ENCODE data around the gene CALB2. TPM values are rescaled to one million over a fixed set of nuclear protein-coding genes. Genes with fewer than 3 reads are reported as not detected.

The CALB2 gene
- total RNA-seq, 1 donor from 2014 or later = not detected

DNA sequence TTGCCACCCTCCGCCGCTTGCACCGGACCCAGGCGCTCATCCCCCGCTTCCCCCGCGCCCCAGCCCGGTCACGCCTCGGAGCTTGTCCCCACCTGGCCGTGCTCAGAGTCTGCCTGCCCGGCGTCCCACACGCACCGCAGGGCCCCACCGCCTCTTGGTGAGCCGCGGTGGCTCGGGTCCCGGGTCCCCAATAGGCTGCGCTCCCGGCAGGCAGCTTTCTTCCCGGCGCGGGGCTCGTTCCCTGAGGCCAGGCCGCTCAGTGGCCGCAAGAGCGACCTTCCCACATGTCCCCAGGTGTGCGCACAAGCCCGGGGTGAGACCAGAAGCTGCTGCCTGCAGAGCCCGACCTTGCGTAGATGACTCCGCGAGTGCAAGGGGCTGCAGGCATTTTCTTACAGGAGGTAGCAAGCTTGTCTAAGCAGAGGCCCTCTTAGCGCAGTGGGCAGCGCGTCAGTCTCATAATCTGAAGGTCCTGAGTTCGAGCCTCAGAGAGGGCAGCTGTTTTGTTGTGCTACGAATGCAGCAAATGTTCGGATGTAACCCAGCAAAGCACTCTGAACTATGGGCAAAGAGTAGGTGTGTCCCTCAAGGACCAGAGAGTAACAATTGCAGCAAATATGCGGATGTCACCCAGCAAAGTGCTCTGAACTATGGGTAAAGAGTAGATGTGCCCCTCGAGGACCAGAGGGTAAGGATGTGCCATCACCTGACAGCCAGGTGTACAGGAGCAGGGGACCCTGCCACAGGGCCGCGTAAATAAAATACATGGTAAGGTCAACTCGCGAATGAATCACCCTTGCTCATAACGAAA, 67.8 kb downstream of the CALB2 start:
- intact Hi-C loops (cut with micrococcal nuclease) = no loop called here

DNA sequence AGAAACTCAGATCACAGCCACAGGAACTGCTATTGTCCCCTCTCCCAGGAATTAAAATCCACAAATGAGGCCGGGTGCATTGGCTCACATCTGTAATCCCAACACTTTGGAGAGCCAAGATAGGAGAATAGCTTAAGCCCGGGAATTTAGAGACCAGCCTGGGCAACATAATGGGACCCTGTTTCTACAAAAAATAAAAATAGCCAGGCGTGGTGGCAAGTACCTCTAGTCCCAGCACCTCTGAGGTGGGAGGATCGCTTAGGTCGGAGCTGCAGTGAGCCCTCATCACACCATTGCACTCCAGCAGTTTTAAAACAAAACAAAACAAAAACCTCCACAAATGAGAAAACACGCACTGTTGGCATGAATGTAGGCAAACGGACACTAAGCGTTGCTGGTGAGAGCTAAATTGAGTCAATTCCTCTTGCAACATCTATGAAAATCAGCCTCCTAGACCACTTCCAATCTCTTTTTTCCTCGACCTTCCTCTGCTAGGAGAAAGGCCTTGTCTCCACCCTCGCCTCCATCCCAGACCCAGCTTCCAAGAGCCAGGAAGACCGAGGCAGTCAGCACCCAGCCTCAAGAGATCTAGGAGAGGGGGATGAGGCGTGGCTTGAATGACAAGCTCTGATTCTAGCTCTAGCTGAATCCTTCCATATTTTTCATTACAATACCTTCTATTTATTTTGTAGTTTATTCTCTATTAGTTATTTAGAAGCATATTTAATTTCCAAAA, 68.5 kb downstream of the CALB2 start:
- intact Hi-C loops (cut with micrococcal nuclease) = no loop called here

DNA sequence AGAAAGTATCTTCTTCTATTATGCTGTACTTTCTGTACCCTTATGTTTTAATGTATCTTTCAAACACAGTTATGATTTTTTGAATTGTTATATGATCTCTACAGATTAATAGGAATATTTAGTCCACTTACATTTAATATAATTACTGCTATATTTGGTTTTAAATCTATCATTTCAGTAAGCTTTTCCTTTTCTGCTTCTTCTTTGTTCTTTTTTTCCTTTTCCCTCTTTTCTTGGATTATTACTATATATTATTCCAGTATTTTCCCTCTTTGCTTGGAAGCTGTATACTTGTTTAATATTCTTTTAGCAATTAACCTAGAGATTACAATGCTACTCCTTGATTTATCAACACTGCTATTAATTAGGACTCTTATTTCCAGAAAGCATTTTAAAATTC, 69.9 kb downstream of the CALB2 start:
- intact Hi-C loops (cut with micrococcal nuclease) = no loop called here

DNA sequence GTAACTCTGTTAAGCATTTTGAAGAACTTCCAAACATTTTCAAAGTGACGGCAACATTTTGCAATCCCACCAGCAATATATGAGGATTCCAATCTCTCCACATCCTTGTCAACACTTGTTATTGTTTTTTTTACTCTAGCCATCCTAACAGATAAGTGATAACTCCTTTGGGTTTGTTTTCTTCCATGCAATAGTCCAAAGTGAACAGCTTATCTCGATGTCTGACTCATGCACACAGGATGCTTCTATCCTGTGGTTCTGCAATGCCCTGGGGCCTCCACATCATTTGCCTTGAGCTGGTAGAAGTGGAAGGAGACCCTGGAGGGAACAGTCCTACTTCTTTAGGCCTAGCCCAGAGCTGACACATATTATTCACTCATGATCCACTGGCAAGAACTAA, 70.4 kb downstream of the CALB2 start:
- intact Hi-C loops (cut with micrococcal nuclease) = no loop called here

DNA sequence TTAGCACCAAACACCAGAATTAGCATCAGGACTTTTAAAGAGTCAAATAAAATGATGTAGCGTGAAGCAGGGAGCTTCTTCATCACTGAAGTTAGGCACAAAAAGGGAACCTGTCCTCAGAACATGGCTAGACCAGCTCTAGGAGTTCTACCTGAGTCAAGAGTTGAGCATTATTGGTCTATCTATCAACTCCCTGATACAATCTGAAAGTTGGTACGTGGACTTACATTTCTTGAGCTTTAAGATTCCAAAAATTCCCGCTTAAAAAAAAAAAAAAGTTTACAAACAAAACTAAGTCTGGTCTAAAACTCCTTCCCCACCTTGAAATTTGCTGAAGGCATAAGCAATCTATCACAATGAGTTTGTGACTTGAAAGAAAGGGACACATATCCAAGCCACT, 71.1 kb downstream of the CALB2 start:
- intact Hi-C loops (cut with micrococcal nuclease) = no loop called here

DNA sequence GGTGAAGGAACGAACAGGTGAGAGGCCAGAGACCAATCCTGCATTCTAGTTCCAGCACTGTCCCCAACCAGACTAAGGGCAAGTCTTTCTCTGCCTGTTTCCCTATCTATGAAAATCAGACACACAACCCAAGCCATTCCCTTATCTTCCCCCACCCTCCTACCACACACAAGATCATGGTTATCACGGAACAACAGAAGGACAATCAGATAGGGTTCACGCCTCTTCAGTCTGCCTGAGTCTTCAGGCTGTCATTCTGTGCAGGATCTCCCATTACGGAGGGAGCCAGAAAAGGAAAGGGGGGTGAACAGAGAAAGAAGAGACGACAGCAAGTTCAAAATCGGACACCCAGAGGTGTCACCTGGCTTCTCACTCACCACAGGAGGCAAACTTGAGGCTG, 72.2 kb downstream of the CALB2 start:
- intact Hi-C loops (cut with micrococcal nuclease) = no loop called here

DNA sequence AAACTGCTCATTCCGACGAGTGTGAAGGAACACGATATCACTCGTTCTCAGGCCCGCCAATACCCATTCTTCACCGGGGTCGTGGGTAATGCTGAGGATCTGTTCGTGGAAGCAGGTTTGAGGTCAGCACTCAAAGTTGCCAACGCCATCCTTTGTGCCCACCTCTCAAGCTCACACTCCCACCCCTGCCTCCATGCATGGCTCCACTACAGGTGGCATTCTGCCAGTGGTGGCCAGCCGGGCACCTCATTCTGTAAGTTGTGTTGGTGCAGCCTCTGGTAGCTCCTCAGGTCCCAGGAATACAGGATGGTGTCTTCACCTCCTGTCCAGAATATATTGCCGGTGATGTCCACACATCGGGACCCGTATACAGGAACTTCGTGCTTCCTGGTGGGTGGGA, 72.7 kb downstream of the CALB2 start:
- intact Hi-C loops (cut with micrococcal nuclease) = no loop called here

DNA sequence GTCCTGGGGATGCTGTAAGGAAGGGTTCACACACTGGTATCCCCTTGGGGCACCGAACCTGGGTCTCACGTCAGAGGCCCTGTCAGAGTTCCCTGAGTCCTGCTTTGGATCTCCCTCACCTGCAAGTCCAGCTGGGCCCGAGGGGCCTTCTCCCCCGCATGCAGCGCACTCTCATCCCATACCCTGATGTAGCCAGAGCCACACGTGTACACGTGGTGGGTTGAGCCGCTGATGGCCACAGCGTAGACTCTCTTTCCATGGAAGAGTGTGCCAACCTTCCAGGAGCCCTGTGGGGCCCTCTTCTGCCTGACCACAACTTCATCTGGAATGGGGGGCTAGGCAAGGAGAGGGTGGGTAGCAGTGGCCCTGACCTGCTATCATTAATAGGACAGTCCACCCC, 73.5 kb downstream of the CALB2 start:
- intact Hi-C loops (cut with micrococcal nuclease) = no loop called here

DNA sequence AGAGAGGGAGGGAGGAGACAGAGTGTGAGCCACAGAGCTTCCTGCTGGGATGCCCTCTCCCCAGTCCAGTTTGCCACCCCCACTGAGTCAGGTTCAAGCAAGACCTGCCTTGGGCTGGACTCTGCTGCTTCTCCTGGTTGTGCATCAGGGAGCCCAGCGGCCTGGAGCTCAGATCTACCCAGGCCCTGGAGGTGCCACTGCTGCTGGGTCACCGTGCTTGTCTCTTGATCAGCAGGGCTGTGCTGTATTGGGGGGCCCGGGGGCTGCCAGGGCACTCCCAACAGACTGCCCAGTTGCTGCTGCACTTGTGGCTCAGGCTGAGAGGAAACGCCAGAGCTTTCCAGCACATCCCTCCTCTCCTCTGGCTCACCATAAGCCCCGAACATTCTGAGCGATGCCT, 74.4 kb downstream of the CALB2 start:
- intact Hi-C loops (cut with micrococcal nuclease) = no loop called here

DNA sequence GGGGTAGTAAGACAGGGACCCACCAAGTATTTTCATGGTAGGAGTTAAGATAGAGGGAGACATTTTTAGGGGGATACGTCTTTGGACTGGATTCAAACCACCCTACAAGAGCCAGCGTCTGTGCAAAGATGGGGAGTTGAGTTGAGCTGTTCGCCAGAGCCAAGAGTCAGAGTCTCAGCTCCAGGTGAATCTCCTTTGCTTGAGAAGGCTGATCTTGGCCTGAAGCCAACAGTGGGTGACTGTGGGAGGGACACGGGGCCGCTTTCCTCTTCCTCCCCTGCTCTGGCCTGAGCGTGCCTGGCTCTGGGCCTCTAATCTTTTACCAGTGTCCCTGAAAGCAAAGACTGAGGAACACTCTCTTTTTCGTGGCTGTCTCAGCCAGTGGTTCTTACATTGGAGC, 78.0 kb downstream of the CALB2 start:
- intact Hi-C loops (cut with micrococcal nuclease) = no loop called here

DNA sequence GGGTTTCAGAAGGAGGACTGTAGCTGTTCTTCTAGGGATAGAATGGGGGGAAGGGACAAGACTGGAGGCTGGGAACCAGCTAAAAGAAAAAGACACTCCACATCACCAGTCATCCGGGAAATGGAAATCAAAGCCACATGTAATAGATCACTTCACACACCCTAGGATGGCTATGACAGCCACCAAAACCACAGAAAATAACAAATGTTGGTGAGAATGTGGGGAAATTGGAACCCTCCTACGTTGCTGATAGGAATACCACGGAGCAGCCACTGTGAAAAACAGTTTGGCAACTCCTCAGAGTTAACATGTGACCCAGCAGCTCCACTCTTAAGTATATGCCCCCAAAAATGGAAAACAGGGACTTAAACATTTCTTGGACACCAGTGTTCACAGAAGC, 81.0 kb downstream of the CALB2 start:
- intact Hi-C loops (cut with micrococcal nuclease) = no loop called here

Other genes starting within 250 kb of the CALB2 start
- gene HYDIN, start 128.0 kb upstream of the CALB2 start, total RNA-seq = not detected in 2 replicates
- 20.7 and 21.1 TPM in 2 replicates for gene CMTR2, start 69.3 kb upstream of the CALB2 start, total RNA-seq
- not detected in 2 replicates for gene TLE7, start 83.3 kb downstream of the CALB2 start, total RNA-seq
- 4.9 and 5.6 TPM in 2 replicates for gene ZNF23, start 103.5 kb downstream of the CALB2 start, total RNA-seq
- 1.8 and 2.8 TPM in 2 replicates for gene ZNF19, start 130.6 kb downstream of the CALB2 start, total RNA-seq
- not detected in 2 replicates for gene CHST4, start 167.7 kb downstream of the CALB2 start, total RNA-seq
- gene TAT, start 218.4 kb downstream of the CALB2 start, total RNA-seq = not detected in 2 replicates

All from T-helper 2 cell treated with Interferon-gamma antibody and Interleukin-4, amounts not matched to agents 100 ng/mL and 5 ng/mL, for 36 hours (primary cell).